IMR-90 (cell line): Measurements from ENCODE around the gene TSC22D3.

ENCODE experiments used
- BHLHE40 ChIP-seq: fragments of 150-350 bp; IDR thresholded peaks from 2 replicates; pipeline ENCODE4 v1.6.1; 2016; ENCODE audit warnings: mild to moderate bottlenecking, low read depth, low read length
- MAZ ChIP-seq: IDR thresholded peaks from 2 replicates; pipeline ENCODE4 v1.6.1; 2012; ENCODE audit warnings: low read depth, mild to moderate bottlenecking, low read length, improper control_type of control experiment, moderate library complexity, borderline replicate concordance
- POLR2A ChIP-seq: IDR thresholded peaks from 2 replicates; pipeline ENCODE4 v1.6.1; 2012; ENCODE audit warnings: mild to moderate bottlenecking, low read depth, low read length
- RAD21 ChIP-seq: IDR thresholded peaks from 2 replicates; pipeline ENCODE4 v1.6.1; 2012; ENCODE audit warnings: low read length, improper control_type of control experiment
- SMC3 ChIP-seq: fragments of 150-350 bp; IDR thresholded peaks from 2 replicates; pipeline ENCODE4 v1.6.1; 2016; ENCODE audit warnings: low read depth, mild to moderate bottlenecking, antibody characterized with exemption, low read length, moderate library complexity
- TF ChIP-seq, protein P1 (sequence below): conservative IDR thresholded peaks from 2 replicates; pipeline ENCODE4 v1.5.1; 2012; ENCODE audit warnings: mild to moderate bottlenecking, low read depth, low read length, improper control_type of control experiment
- TF ChIP-seq, protein P2 (sequence below): fragments of 150-350 bp; IDR thresholded peaks from 2 replicates; pipeline ENCODE4 v1.6.1; 2016; ENCODE audit warnings: low read depth, mild to moderate bottlenecking, low read length, moderate library complexity, borderline replicate concordance

DNA sequence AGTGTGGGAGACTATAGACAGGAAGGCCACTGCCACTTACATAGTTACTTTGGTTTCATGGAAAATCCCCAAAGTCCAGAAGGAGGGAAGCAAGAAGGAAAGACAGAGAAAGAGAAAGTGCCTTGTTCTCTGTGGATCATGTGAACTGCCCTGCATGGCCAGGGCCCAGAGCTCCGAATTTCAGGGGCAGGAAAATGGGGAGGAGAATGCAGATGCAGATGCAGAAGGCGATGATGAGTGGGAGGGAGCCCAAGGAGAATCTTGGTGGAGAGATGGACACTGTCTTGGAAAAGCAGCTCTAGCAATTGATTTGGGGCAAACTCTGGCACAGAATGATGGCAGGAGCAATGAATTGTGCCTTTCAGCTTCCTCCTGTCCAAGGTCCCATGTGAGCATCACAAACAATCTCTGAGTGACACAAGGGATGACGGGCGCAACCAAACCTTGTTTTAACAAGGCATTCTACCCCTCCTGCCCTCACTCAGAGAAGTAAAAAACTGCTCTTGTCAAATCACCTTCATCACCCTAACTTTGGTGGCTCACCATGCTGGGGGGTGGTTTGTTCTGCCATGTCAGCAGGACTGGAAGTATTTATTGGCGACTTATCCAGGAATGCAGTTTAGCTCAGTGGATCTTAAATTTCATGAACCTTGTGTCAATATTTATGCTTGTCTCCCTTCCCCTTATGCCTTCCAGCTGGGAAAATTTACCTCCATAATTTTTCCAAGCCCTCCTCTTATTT, 53.5 kb downstream of the TSC22D3 start:
- TF ChIP-seq, protein P1, sequence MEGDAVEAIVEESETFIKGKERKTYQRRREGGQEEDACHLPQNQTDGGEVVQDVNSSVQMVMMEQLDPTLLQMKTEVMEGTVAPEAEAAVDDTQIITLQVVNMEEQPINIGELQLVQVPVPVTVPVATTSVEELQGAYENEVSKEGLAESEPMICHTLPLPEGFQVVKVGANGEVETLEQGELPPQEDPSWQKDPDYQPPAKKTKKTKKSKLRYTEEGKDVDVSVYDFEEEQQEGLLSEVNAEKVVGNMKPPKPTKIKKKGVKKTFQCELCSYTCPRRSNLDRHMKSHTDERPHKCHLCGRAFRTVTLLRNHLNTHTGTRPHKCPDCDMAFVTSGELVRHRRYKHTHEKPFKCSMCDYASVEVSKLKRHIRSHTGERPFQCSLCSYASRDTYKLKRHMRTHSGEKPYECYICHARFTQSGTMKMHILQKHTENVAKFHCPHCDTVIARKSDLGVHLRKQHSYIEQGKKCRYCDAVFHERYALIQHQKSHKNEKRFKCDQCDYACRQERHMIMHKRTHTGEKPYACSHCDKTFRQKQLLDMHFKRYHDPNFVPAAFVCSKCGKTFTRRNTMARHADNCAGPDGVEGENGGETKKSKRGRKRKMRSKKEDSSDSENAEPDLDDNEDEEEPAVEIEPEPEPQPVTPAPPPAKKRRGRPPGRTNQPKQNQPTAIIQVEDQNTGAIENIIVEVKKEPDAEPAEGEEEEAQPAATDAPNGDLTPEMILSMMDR: no peak
- TF ChIP-seq SMC3: no peak
- no peak for TF ChIP-seq MAZ
- no peak for TF ChIP-seq RAD21
- TF ChIP-seq POLR2A: no peak
- TF ChIP-seq, protein P2, sequence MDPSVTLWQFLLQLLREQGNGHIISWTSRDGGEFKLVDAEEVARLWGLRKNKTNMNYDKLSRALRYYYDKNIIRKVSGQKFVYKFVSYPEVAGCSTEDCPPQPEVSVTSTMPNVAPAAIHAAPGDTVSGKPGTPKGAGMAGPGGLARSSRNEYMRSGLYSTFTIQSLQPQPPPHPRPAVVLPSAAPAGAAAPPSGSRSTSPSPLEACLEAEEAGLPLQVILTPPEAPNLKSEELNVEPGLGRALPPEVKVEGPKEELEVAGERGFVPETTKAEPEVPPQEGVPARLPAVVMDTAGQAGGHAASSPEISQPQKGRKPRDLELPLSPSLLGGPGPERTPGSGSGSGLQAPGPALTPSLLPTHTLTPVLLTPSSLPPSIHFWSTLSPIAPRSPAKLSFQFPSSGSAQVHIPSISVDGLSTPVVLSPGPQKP: no peak
- TF ChIP-seq BHLHE40: no peak
